Measurements from ENCODE around the gene PPIF.

DNA sequence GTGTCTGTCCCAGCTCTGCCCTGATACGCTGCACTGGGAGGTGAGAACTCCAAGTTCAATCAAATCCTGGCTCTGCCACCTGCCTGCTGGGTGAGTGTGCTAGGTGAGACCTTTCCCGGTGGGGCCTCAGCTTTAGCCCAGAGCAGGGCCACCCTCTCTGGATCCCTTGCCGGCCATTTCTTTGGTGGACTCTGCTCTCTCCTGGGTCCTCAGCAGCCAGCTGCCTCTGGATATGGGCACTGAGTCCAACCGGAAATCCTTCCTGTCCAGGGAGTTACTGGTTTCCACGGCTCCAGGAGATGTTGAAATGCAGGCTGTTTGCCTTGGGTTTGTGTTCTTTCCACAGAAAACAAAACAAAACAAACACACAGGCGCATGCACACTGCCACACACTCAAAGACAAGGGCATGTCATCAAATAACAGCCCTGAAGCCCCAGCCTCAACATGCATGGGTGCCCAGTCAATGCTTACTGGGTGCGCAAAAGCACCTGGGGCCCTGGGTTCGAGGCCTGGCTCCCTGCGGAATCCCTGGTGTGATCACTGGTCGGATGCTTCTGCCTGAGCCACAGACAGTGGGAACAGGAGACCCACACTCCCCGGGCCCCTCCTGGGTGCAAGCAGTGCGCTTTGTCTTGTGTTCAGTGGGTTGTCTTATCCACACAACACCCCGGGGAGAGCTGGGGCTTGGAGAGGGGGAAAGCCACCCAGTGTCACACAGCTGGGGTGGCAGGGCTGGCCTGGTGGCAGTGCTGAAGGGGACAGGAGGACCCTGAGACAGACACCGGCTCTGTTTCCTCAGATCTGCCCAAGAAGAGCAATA is 33.1 kb downstream of the PPIF start:
- TF ChIP-seq, protein P1, sequence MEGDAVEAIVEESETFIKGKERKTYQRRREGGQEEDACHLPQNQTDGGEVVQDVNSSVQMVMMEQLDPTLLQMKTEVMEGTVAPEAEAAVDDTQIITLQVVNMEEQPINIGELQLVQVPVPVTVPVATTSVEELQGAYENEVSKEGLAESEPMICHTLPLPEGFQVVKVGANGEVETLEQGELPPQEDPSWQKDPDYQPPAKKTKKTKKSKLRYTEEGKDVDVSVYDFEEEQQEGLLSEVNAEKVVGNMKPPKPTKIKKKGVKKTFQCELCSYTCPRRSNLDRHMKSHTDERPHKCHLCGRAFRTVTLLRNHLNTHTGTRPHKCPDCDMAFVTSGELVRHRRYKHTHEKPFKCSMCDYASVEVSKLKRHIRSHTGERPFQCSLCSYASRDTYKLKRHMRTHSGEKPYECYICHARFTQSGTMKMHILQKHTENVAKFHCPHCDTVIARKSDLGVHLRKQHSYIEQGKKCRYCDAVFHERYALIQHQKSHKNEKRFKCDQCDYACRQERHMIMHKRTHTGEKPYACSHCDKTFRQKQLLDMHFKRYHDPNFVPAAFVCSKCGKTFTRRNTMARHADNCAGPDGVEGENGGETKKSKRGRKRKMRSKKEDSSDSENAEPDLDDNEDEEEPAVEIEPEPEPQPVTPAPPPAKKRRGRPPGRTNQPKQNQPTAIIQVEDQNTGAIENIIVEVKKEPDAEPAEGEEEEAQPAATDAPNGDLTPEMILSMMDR (IDR thresholded peaks at IDR 0.05): no peak
- TF ChIP-seq EZH2 (IDR thresholded peaks at IDR 0.05; ENCODE audit: borderline replicate concordance, insufficient read depth, low read depth, low read length, poor library complexity, severe bottlenecking): no peak
